Testis (tissue), 3 donors: ENCODE measurements around the gene KCTD1. TPM values are rescaled to one million over a fixed set of nuclear protein-coding genes. Genes with fewer than 3 reads are reported as not detected.

Experiments used
- DNase-seq: peaks from one replicate; pipeline ENCODE4 v3.0.0-alpha.2; 2019
- H3K27ac ChIP-seq, 2 donors: fragments of 200-600 bp; sonication (generic); one replicate each; pipeline ENCODE4 v1.5.1; 2019
- H3K27me3 ChIP-seq: fragments of 200-600 bp; sonication (generic); one replicate; pipeline ENCODE4 v1.5.1; 2019
- H3K36me3 ChIP-seq: fragments of 200-600 bp; sonication (generic); one replicate; pipeline ENCODE4 v1.5.1; 2017; ENCODE audit warnings: low read depth; ENCODE audit errors: missing control alignments
- H3K4me1 ChIP-seq: fragments of 200-600 bp; sonication (generic); one replicate; pipeline ENCODE4 v1.5.1; 2019
- H3K4me3 ChIP-seq, 2 donors: fragments of 200-600 bp; sonication (generic); one replicate each; pipeline ENCODE4 v1.5.1; 2017 to 2019
- H3K9me3 ChIP-seq: fragments of 200-600 bp; sonication (generic); one replicate; pipeline ENCODE4 v1.5.1; 2017
- POLR2A ChIP-seq: fragments of 450-650 bp; IDR thresholded peaks from one replicate; pipeline ENCODE4 v1.6.1; 2017; ENCODE audit warnings: antibody characterized with exemption, mild to moderate bottlenecking, moderate library complexity
- WGBS, 2 donors: methylation state at CpG; one replicate each; pipeline ENCODE4 v1.1.5; 2018; 5-methylcytosine and 5-hydroxymethylcytosine counted together
- intact Hi-C: fragments of 100-400 bp; cut with DNase I; formaldehyde crosslinking; loops from one replicate; pipeline ENCODE4 v1.15.1; 2023; ENCODE audit warnings: low total_unique reads
- polyA plus RNA-seq: library from polyadenylated mRNA; stranded (reverse); fragments of 350-450 nt; fragmentation: Illumina TruSeq; extraction: RNeasy Lipid Tissue Mini Kit (QIAGEN cat#74804); gene quantifications from one replicate; pipeline ENCODE4 v1.2.3, GENCODE V29; 2014; ENCODE audit warnings: low read depth, low replicate concordance; ENCODE audit not compliant: insufficient read depth
- total RNA-seq, 2 donors: library from RNA; depleted of rRNA; stranded (reverse); fragments of >200 nt; gene quantifications; one replicate each; pipeline ENCODE4 v1.2.3, GENCODE V29; 2016
- TF ChIP-seq, protein P1 (sequence below), 3 experiments: fragments of 450-650 bp in 2 of 3; fragments of 200-600 bp in 1 of 3; sonication (generic) in 1 of 3; IDR thresholded peaks; one replicate each; pipeline ENCODE4 v1.5.1; 2016 to 2019; ENCODE audit warnings: antibody characterized with exemption in 3 of 3, mild to moderate bottlenecking in 2 of 3, moderate library complexity in 1 of 3

The KCTD1 gene
- total and polyA plus RNA-seq, 3 donors from 2014 or later, result 13.1 to 19.9 (median 19.6) TPM

- 43 to 44% methylated on average over 5 of the region's 5 CpGs for WGBS, 2 donors
- Histone ChIP-seq H3K9me3 (no peaks in the 10 kb centered on the region), H3K27ac (no peak overlapping the region), H3K27me3 (no peaks in the 10 kb centered on the region), H3K4me3 (no peak overlapping the region), H3K4me1 (no peaks in the 10 kb centered on the region), H3K36me3 (no peaks in the 10 kb centered on the region)
- intact Hi-C loops, result no loop called here
- peak; percentile 28 for DNase-seq
- TF ChIP-seq POLR2A, result no peak
- TF ChIP-seq, protein P1, sequence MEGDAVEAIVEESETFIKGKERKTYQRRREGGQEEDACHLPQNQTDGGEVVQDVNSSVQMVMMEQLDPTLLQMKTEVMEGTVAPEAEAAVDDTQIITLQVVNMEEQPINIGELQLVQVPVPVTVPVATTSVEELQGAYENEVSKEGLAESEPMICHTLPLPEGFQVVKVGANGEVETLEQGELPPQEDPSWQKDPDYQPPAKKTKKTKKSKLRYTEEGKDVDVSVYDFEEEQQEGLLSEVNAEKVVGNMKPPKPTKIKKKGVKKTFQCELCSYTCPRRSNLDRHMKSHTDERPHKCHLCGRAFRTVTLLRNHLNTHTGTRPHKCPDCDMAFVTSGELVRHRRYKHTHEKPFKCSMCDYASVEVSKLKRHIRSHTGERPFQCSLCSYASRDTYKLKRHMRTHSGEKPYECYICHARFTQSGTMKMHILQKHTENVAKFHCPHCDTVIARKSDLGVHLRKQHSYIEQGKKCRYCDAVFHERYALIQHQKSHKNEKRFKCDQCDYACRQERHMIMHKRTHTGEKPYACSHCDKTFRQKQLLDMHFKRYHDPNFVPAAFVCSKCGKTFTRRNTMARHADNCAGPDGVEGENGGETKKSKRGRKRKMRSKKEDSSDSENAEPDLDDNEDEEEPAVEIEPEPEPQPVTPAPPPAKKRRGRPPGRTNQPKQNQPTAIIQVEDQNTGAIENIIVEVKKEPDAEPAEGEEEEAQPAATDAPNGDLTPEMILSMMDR (IDR thresholded peaks at IDR 0.05), result no peak
Measured at GRCh38 chr18:26429535-26430226, 118.7 kb downstream of the KCTD1 start.

DNA sequence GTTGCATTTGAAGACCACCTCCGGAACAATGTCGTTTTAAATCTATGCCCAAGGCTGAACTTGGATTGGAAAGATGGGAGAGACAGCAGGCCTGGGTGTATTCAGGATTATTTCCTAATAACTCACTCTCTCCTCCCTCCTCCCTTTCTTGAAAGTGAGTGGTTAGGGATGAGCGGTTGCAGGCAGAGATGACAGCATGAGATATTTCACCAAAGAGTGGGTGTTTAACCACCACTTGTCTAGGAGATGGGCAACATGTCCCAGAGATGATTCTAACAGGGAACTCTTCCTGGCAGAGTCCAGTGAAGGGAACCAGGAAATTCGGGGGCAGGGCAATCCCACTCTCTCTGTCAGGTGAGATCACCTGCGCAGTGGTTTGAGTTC lies 123.2 kb downstream of the KCTD1 start:
- WGBS, 2 donors, result 90 to 92% methylated on average over 5 of the region's 5 CpGs
- Histone ChIP-seq H3K27ac (no peak overlapping the region), H3K9me3 (no peaks in the 10 kb centered on the region), H3K36me3 (no peaks in the 10 kb centered on the region), H3K4me3 (no peak overlapping the region), H3K4me1 (no peaks in the 10 kb centered on the region), H3K27me3 (no peaks in the 10 kb centered on the region)
- intact Hi-C loops, result no loop called here
- TF ChIP-seq POLR2A, result no peak
- TF ChIP-seq, protein P1 (IDR thresholded peaks at IDR 0.05), result no peak
- no peak for DNase-seq

DNA sequence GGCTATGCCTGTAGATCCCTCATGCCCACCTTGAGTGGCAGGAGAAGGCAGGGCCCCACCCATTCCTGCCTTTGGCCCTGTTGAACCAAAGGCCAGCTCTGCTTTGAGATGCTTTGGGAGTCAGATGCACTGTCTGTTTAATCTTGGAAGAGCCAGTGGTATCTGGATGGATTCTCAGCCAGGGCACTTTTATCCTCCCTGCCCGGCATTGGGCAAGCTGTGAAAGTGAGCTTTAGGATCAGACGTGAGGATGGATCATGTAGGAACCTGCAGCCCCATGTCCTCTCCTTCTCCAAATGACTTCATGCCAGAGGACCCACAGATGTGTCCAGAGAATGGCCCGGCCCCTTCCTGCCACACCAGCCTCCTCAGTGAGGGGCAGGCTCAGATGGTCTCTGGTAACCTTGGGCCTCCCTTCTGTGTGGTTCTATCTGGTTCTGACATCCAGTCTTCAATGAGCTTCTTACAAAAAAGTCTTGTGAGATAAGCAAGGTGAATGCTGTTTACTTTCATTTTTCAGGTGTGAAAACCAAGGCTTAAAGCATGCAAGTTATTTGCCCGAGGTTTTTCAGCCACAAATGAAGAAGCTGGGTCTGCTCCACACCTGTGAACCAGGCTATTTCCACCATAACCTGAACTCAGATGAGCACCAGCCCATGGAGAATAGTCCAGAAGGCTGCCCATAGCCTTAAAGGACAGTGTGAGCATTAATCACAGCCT lies 123.8 kb downstream of the KCTD1 start:
- Histone ChIP-seq H3K36me3 (no peaks in the 10 kb centered on the region), H3K4me3 (no peak overlapping the region), H3K27ac (no peak overlapping the region), H3K9me3 (no peaks in the 10 kb centered on the region), H3K27me3 (no peaks in the 10 kb centered on the region), H3K4me1 (no peaks in the 10 kb centered on the region)
- intact Hi-C loops, result no loop called here
- WGBS, 2 donors, result 93 to 97% methylated on average over 3 to 4 of the region's 4 CpGs
- no peak for DNase-seq
- TF ChIP-seq, protein P1 (IDR thresholded peaks at IDR 0.05), result no peak
- no peak for TF ChIP-seq POLR2A

GRCh38 chr18:26422472-26423162 lies 125.7 kb downstream of the KCTD1 start:
- DNase-seq, result no peak
- Histone ChIP-seq H3K4me1 (no peaks in the 10 kb centered on the region), H3K36me3 (no peaks in the 10 kb centered on the region), H3K27me3 (no peaks in the 10 kb centered on the region), H3K27ac (no peak overlapping the region), H3K4me3 (no peak overlapping the region), H3K9me3 (no peaks in the 10 kb centered on the region)
- intact Hi-C loops, result no loop called here
- TF ChIP-seq POLR2A, result no peak
- TF ChIP-seq, protein P1 (IDR thresholded peaks at IDR 0.05), result no peak
- WGBS, 2 donors, result 78 to 79% methylated on average over 6 of the region's 6 CpGs
